Left ventricle myocardium superior (tissue), 1 donor: ENCODE results near the gene HOXD12. TPM values are rescaled to one million over a fixed set of nuclear protein-coding genes. Genes with fewer than 3 reads are reported as not detected.

Experiments used
- ATAC-seq: fragments of 200-7000 bp; cut with Tn5 transposase; one replicate; pipeline ENCODE4 v1.9.1; 2020; ENCODE audit warnings: mild to moderate bottlenecking, moderate library complexity
- DNase-seq: peaks from one replicate; pipeline ENCODE4 v3.0.0-alpha.2; 2020
- intact Hi-C: fragments of 100-400 bp; cut with micrococcal nuclease; formaldehyde crosslinking; loops from one replicate; pipeline ENCODE4 v1.11.0; 2022
- total RNA-seq: library from RNA; stranded (reverse); fragmentation: NEBNext Ultra II Directional; extraction: Animal tissue kit (Norgen Biotek cat#: 25700); gene quantifications from one replicate; pipeline ENCODE4 v1.2.1, GENCODE V29; 2021
- donor health status: DM: no; HTN: yes; CAD: no; lungs with severe emphysema.

Gene HOXD12
- total RNA-seq, 1 donor from 2014 or later, result not detected

- DNase-seq, result peak; percentile 56
- ATAC-seq, result peak; percentile 64
- intact Hi-C loops, result no loop called here
Observed at GRCh38 chr2:176079831-176080539, 19.6 kb upstream of the HOXD12 start.

- ATAC-seq (no peak), DNase-seq (no peak)
- intact Hi-C loops, result no loop called here
Observed at GRCh38 chr2:176080540-176081375, 18.8 kb upstream of the HOXD12 start.

GRCh38 chr2:176081376-176081836 is 18.2 kb upstream of the HOXD12 start:
- intact Hi-C loops, result no loop called here
- DNase-seq, result no peak
- no peak for ATAC-seq

GRCh38 chr2:176081837-176082524 is 17.6 kb upstream of the HOXD12 start:
- DNase-seq, result no peak

GRCh38 chr2:176082525-176082823 is 17.1 kb upstream of the HOXD12 start:
- no peak for DNase-seq
- intact Hi-C loops, result no loop called here
- no peak for ATAC-seq

More at GRCh38 chr2:176081837-176082524, 17.6 kb upstream of the HOXD12 start:
- intact Hi-C loops, result no loop called here
- no peak for ATAC-seq

- intact Hi-C loops, result no loop called here
- DNase-seq (no peak), ATAC-seq (no peak)
Observed at GRCh38 chr2:176082824-176083751, 16.5 kb upstream of the HOXD12 start.

GRCh38 chr2:176083796-176084261 is 15.8 kb upstream of the HOXD12 start, which contains the start of gene EVX2:
TSS of gene EVX2 (minus strand) at chr2:176083962. CDS start at chr2:176083776, 186 bp downstream.
- ATAC-seq (no peak), DNase-seq (no peak)
- intact Hi-C loops, result no loop called here

GRCh38 chr2:176084611-176085119 is 14.9 kb upstream of the HOXD12 start:
- no peak for ATAC-seq
- intact Hi-C loops, result loop anchor here (5.0 kb wide), 1 partner anchor 402 kb away; no protein-coding TSS in a partner anchor
- no peak for DNase-seq

GRCh38 chr2:176085120-176085788 is 14.3 kb upstream of the HOXD12 start:
- no peak for ATAC-seq
- no peak for DNase-seq

GRCh38 chr2:176085861-176086771 is 13.5 kb upstream of the HOXD12 start:
- no peak for DNase-seq
- peak; percentile 53 for ATAC-seq
- intact Hi-C loops, result loop anchor here (5.0 kb wide), 1 partner anchor 404 kb away; no protein-coding TSS in a partner anchor

More at GRCh38 chr2:176085120-176085788, 14.3 kb upstream of the HOXD12 start:
- intact Hi-C loops, result loop anchor here (5.0 kb wide), 1 partner anchor 403 kb away; no protein-coding TSS in a partner anchor

GRCh38 chr2:176087330-176088047 is 12.1 kb upstream of the HOXD12 start:
- intact Hi-C loops, result loop anchor here (5.0 kb wide), 1 partner anchor 405 kb away; no protein-coding TSS in a partner anchor
- DNase-seq (no peak), ATAC-seq (no peak)

- intact Hi-C loops, result loop anchor here (5.0 kb wide), 1 partner anchor 406 kb away; no protein-coding TSS in a partner anchor
- ATAC-seq (peak; percentile 89), DNase-seq (peak; percentile 72)
Observed at GRCh38 chr2:176088048-176088936, 11.3 kb upstream of the HOXD12 start.

- ATAC-seq (no peak), DNase-seq (no peak)
- intact Hi-C loops, result loop anchor here (5.0 kb wide), 1 partner anchor 407 kb away; no protein-coding TSS in a partner anchor
Observed at GRCh38 chr2:176088937-176089842, 10.4 kb upstream of the HOXD12 start.
